Frontal cortex (tissue), 4 donors: Measurements from ENCODE around the gene AGT. TPM values are rescaled to one million over a fixed set of nuclear protein-coding genes. Genes with fewer than 3 reads are reported as not detected.
"Not testable (repeated sequence)": the region's sequence is repeated elsewhere in the genome, so short reads cannot be mapped to it uniquely, and the experiment has no call there.

Source experiments
- DNase-seq, 2 donors: peaks; one replicate each; pipeline ENCODE4 v3.0.0; 2012; ENCODE audit warnings: low spot score in 2 of 2
- FAIRE-seq: peaks from 2 replicates; lab custom pipeline; 2012; peaks lifted over from hg19 to GRCh38; lab: Jason Lieb, UNC
- total RNA-seq: library from RNA; depleted of rRNA; stranded (reverse); fragments of >200 nt; gene quantifications from one replicate; pipeline ENCODE4 v1.2.3, GENCODE V29; 2014
- donor health status: control.
- donor health status: control.
- donor health status: control.

AGT gene
- total RNA-seq, 1 donor from 2014 or later: 4.1 TPM

GRCh38 chr1:230709619-230710542 lies 4.0 kb downstream of the AGT start:
- DNase-seq (no peak), FAIRE-seq (no peak)

GRCh38 chr1:230708631-230709580 lies 5.0 kb downstream of the AGT start:
- no peak for DNase-seq
- FAIRE-seq: no peak

GRCh38 chr1:230707732-230708630 lies 5.9 kb downstream of the AGT start:
- no peak for FAIRE-seq
- no peak for DNase-seq

GRCh38 chr1:230706887-230707731 lies 6.8 kb downstream of the AGT start:
- DNase-seq (no peak), FAIRE-seq (no peak)

- FAIRE-seq (no peak), DNase-seq (no peak)
Observed at GRCh38 chr1:230706020-230706699, 7.8 kb downstream of the AGT start.

GRCh38 chr1:230705289-230706019 lies 8.5 kb downstream of the AGT start:
- no peak for FAIRE-seq
- no peak for DNase-seq

GRCh38 chr1:230704830-230705229 lies 9.1 kb downstream of the AGT start:
- DNase-seq: no peak
- FAIRE-seq: no peak

- FAIRE-seq: no peak
Observed at GRCh38 chr1:230703679-230704385, 10.1 kb downstream of the AGT start.

GRCh38 chr1:230702934-230703678 lies 10.8 kb downstream of the AGT start:
- no peak for FAIRE-seq
- DNase-seq: no peak

More at GRCh38 chr1:230703679-230704385, 10.1 kb downstream of the AGT start:
- no peak for DNase-seq

- no peak for FAIRE-seq
Observed at GRCh38 chr1:230701895-230702768, 11.8 kb downstream of the AGT start.

GRCh38 chr1:230701434-230701833 lies 12.5 kb downstream of the AGT start:
- FAIRE-seq (no peak), DNase-seq (no peak)

More at GRCh38 chr1:230701895-230702768, 11.8 kb downstream of the AGT start:
- no peak for DNase-seq

GRCh38 chr1:230700132-230700531 lies 13.8 kb downstream of the AGT start:
- no peak for FAIRE-seq
- no peak for DNase-seq

- no peak for FAIRE-seq
- DNase-seq: no peak
Observed at GRCh38 chr1:230699716-230700115, 14.2 kb downstream of the AGT start.

GRCh38 chr1:230698964-230699363 lies 15.0 kb downstream of the AGT start:
- DNase-seq, FAIRE-seq: not testable (repeated sequence)

- DNase-seq: no peak
- FAIRE-seq: no peak
Observed at GRCh38 chr1:230698130-230698529, 15.8 kb downstream of the AGT start.
